ENCODE measurements around the gene FNDC8. TPM values are rescaled to one million over a fixed set of nuclear protein-coding genes. Genes with fewer than 3 reads are reported as not detected.

The FNDC8 gene
- total and polyA plus RNA-seq, 9 of the 15 experiments (the other 6 are each of a cell fraction or from before 2014, with no cell fraction given) = 0.04 TPM; not detected in 8

GRCh38 chr17:35101036-35101435 is 20.4 kb upstream of the FNDC8 start (continued):
- TF ChIP-seq PRDM10 (IDR thresholded peaks at IDR 0.05; ENCODE audit: partially characterized antibody) (no peak), CGGBP1 (CRISPR knock-in tag; IDR thresholded peaks at IDR 0.05) (no peak), EZH2 (IDR thresholded peaks at IDR 0.05; ENCODE audit: borderline replicate concordance, low read depth, low read length) (no peak), SRF (CRISPR knock-in tag; IDR thresholded peaks at IDR 0.05) (no peak), ZNF507 (tag; conservative IDR thresholded peaks at IDR 0.05) (no peak), ZMIZ1 (IDR thresholded peaks at IDR 0.05; ENCODE audit: low read depth in 2 of 2, low read length in 2 of 2) (no peak)
